Lower lobe of right lung (tissue), 2 donors: ENCODE results near the gene ARHGAP24. TPM values are rescaled to one million over a fixed set of nuclear protein-coding genes. Genes with fewer than 3 reads are reported as not detected.

Experiments used
- ATAC-seq, 2 donors: fragments of 200-7000 bp; cut with Tn5 transposase; one replicate each; pipeline ENCODE4 v1.9.1; 2020 to 2022; ENCODE audit warnings: mild to moderate bottlenecking in 2 of 2, moderate library complexity in 2 of 2
- DNase-seq: peaks from one replicate; pipeline ENCODE4 v3.0.0-alpha.2; 2020
- H3K27ac ChIP-seq: fragments of 200-600 bp; one replicate; pipeline ENCODE4 v1.8.0; 2022
- H3K27me3 ChIP-seq: fragments of 200-600 bp; one replicate; pipeline ENCODE4 v1.8.0; 2022; ENCODE audit warnings: low read depth
- H3K36me3 ChIP-seq: fragments of 200-600 bp; one replicate; pipeline ENCODE4 v1.8.0; 2022; ENCODE audit warnings: mild to moderate bottlenecking
- H3K4me1 ChIP-seq: fragments of 200-600 bp; one replicate; pipeline ENCODE4 v1.8.0; 2022
- H3K4me3 ChIP-seq: fragments of 200-600 bp; one replicate; pipeline ENCODE4 v1.8.0; 2022; ENCODE audit warnings: mild to moderate bottlenecking
- H3K9me3 ChIP-seq: fragments of 200-600 bp; one replicate; pipeline ENCODE4 v1.8.0; 2022
- intact Hi-C: fragments of 100-400 bp; cut with DNase I; formaldehyde crosslinking; loops from one replicate; pipeline ENCODE4 v1.11.0; 2022
- total RNA-seq: library from RNA; stranded (reverse); fragmentation: NEBNext Ultra II Directional; extraction: Animal tissue kit (Norgen Biotek cat#: 25700); gene quantifications from one replicate; pipeline ENCODE4 v1.2.1, GENCODE V29; 2021
- TF ChIP-seq, protein P1 (sequence below): fragments of 200-600 bp; IDR thresholded peaks from one replicate; pipeline ENCODE4 v1.8.0; 2022; ENCODE audit warnings: antibody characterized with exemption, mild to moderate bottlenecking
- donor health status: DM: no; HTN: yes; CAD: no; lungs with severe emphysema.

ARHGAP24 gene
- total RNA-seq, 1 donor from 2014 or later = 28.7 TPM

DNA sequence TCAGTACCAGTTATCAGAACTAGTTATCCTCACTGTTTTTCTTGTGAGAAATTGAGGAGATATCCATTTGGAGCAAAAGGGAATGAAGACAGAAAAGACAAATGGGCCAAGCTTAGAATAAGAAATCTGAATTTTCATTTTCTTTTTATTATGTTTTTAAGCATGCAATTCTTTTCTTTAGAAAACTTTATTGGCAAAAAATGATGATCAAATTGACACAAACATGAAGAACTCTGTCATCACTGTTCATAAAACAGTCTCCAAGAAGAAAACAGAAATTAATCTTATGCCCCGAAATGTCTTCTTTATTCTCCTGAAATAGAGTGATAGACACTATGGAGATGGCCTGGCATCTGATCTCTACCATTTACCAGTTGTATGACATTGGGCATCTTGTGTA, 139.0 kb downstream of the ARHGAP24 start:
- H3K9me3 ChIP-seq = no peaks in the 10 kb centered on the region
- intact Hi-C loops = no loop called here
- no peak for ATAC-seq
- H3K27ac ChIP-seq = no peak overlapping the region
- H3K36me3 ChIP-seq = no peaks in the 10 kb centered on the region
- no peaks in the 10 kb centered on the region for H3K27me3 ChIP-seq
- H3K4me3 ChIP-seq = no peak overlapping the region
- TF ChIP-seq, protein P1, sequence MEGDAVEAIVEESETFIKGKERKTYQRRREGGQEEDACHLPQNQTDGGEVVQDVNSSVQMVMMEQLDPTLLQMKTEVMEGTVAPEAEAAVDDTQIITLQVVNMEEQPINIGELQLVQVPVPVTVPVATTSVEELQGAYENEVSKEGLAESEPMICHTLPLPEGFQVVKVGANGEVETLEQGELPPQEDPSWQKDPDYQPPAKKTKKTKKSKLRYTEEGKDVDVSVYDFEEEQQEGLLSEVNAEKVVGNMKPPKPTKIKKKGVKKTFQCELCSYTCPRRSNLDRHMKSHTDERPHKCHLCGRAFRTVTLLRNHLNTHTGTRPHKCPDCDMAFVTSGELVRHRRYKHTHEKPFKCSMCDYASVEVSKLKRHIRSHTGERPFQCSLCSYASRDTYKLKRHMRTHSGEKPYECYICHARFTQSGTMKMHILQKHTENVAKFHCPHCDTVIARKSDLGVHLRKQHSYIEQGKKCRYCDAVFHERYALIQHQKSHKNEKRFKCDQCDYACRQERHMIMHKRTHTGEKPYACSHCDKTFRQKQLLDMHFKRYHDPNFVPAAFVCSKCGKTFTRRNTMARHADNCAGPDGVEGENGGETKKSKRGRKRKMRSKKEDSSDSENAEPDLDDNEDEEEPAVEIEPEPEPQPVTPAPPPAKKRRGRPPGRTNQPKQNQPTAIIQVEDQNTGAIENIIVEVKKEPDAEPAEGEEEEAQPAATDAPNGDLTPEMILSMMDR = no peak
- DNase-seq = no peak
- no peaks in the 10 kb centered on the region for H3K4me1 ChIP-seq

- DNase-seq = no peak
- TF ChIP-seq, protein P1 = no peak
- no peak for ATAC-seq
- H3K27me3 ChIP-seq = no peaks in the 10 kb centered on the region
- H3K4me1 ChIP-seq = no peaks in the 10 kb centered on the region
- intact Hi-C loops = no loop called here
- H3K9me3 ChIP-seq = no peaks in the 10 kb centered on the region
- no peak overlapping the region for H3K4me3 ChIP-seq
- H3K36me3 ChIP-seq = no peaks in the 10 kb centered on the region
- H3K27ac ChIP-seq = no peak overlapping the region
Measured at GRCh38 chr4:85615952-85616351, 141.0 kb downstream of the ARHGAP24 start.

DNA sequence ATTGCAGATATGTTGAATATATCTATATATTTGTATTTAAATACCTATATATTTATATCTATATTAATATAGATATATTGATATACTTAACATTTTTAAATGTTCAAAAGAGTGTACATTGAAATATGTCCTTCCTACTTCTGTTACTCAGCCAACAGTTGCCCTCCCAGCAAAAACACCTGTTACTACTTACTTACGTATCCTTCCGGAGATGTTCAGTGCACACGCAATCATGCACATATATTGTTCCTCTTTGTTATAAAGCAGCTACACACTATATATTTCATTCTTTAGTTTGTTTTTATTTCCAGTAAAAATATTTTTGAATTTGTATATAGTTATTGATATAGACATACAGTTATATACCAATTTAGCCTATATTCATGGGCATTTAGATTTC, 142.3 kb downstream of the ARHGAP24 start:
- H3K4me1 ChIP-seq = no peaks in the 10 kb centered on the region
- TF ChIP-seq, protein P1 = no peak

GRCh38 chr4:85632981-85633380, 158.0 kb downstream of the ARHGAP24 start:
- no peak for DNase-seq
- Histone ChIP-seq H3K27me3 (no peaks in the 10 kb centered on the region), H3K27ac (no peak overlapping the region), H3K9me3 (no peaks in the 10 kb centered on the region), H3K4me1 (no peaks in the 10 kb centered on the region), H3K36me3 (no peaks in the 10 kb centered on the region), H3K4me3 (no peak overlapping the region)
- TF ChIP-seq, protein P1 = no peak
- no peak for ATAC-seq
- intact Hi-C loops = no loop called here

More for the DNA sequence above, 142.3 kb downstream of the ARHGAP24 start:
- Histone ChIP-seq H3K9me3 (no peaks in the 10 kb centered on the region), H3K4me3 (no peak overlapping the region), H3K27ac (no peak overlapping the region), H3K27me3 (no peaks in the 10 kb centered on the region), H3K36me3 (no peaks in the 10 kb centered on the region)
- no peak for DNase-seq
- ATAC-seq = no peak
- intact Hi-C loops = no loop called here

- DNase-seq (no peak), ATAC-seq (no peak)
- Histone ChIP-seq H3K4me3 (no peak overlapping the region), H3K9me3 (no peaks in the 10 kb centered on the region), H3K27ac (no peak overlapping the region), H3K27me3 (no peaks in the 10 kb centered on the region), H3K4me1 (no peaks in the 10 kb centered on the region), H3K36me3 (no peaks in the 10 kb centered on the region)
- intact Hi-C loops = no loop called here
- TF ChIP-seq, protein P1 = no peak
Measured at GRCh38 chr4:85637778-85638177, 162.8 kb downstream of the ARHGAP24 start.

DNA sequence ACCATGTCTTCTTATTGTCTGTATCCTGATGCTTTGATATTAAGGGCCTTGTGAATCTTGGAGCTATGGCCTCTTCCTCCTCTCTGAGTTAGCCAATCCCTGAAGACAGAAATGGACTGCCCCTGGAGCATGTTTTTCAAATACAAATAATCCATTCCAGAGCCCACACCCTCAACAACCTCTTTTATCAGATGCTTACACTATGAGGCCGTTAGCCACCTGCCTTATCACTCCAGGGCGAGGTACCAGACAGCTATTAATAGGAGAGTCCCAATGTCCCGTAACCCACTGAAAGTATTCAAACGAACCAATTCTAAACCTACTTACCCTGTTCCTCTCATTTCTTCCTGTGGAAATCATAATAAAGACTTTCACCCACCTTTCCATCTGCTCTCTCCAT, 165.0 kb downstream of the ARHGAP24 start:
- no peak overlapping the region for H3K4me3 ChIP-seq
- no peaks in the 10 kb centered on the region for H3K9me3 ChIP-seq
- intact Hi-C loops = no loop called here
- no peaks in the 10 kb centered on the region for H3K36me3 ChIP-seq
- no peak overlapping the region for H3K27ac ChIP-seq
- no peak for DNase-seq
- no peaks in the 10 kb centered on the region for H3K4me1 ChIP-seq
- TF ChIP-seq, protein P1 = no peak
- no peaks in the 10 kb centered on the region for H3K27me3 ChIP-seq
- no peak for ATAC-seq
